GM12892 (cell line): ENCODE data around the gene NKX6-2.

Experiments used
- POLR2A ChIP-seq: IDR thresholded peaks from 2 replicates; pipeline ENCODE4 v1.6.1; 2011; ENCODE audit warnings: low read depth, low read length, control low read depth
- POLR2AphosphoS5 ChIP-seq: IDR thresholded peaks from 2 replicates; pipeline ENCODE4 v1.6.1; 2011; ENCODE audit warnings: low read depth, low read length, control low read depth

DNA sequence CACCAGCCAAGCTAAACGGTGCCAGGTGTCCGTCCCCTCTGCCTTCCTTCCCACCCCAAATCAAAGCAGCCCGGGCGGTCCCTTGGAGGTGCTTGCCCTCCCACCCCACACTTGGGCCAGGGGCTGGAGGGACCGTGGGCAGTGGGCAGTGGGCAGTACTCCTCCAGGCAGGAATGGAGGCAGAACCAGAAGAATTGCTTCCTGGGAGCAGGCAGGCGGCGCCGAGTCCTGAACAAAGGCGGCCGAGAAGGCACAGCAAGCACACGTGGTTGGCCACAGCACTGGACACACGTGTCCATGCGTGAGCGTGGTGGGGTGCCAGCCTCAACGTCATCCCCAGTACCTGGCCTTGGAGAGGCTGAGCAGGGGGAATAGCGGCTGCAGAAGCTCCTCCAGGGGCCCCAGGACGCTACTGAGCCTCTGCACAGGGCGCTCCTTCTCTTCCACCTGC lies 48.4 kb upstream of the NKX6-2 start:
- no peak for TF ChIP-seq POLR2AphosphoS5
- TF ChIP-seq POLR2A: no peak
